ENCODE measurements around the gene INSIG1. TPM values are rescaled to one million over a fixed set of nuclear protein-coding genes. Genes with fewer than 3 reads are reported as not detected.

The INSIG1 gene
- total and polyA plus RNA-seq, 4 donors, result 118 to 219 (median 193) TPM

GRCh38 chr7:155311826-155312537 is 14.3 kb downstream of the INSIG1 start:
- TF ChIP-seq REST (IDR thresholded peaks at IDR 0.05) (no peak), SP1 (IDR thresholded peaks at IDR 0.05) (no peak), EGR1 (IDR thresholded peaks at IDR 0.05; ENCODE audit: low read depth in 2 of 2) (peak in 1 of 2 donors; percentile 18), YY1 (IDR thresholded peaks at IDR 0.05) (no peak), TAF1 (conservative IDR thresholded peaks at IDR 0.05) (no peak), HNF4A (conservative IDR thresholded peaks at IDR 0.05) (no peak), CTCF (IDR thresholded peaks at IDR 0.05; ENCODE audit: low read depth, low read length, missing input control) (no peak), FOXA1 (IDR thresholded peaks at IDR 0.05) (no peak), NR2F2 (IDR thresholded peaks at IDR 0.05) (peak; percentile 29), ZBTB33 (IDR thresholded peaks at IDR 0.05) (no peak), FOXA2 (IDR thresholded peaks at IDR 0.05) (no peak), MAX (IDR thresholded peaks at IDR 0.05) (no peak), HNF4G (IDR thresholded peaks at IDR 0.05) (no peak), ATF3 (IDR thresholded peaks at IDR 0.05) (peak; percentile 44), RAD21 (IDR thresholded peaks at IDR 0.05) (no peak), JUND (IDR thresholded peaks at IDR 0.05) (peak in 1 of 2 donors; percentile 66)
- H3K4me3 ChIP-seq (ENCODE audit: low read depth in 1 of 3, low read length in 3 of 3), result no peak overlapping the region
- H3K4me1 ChIP-seq (ENCODE audit: control insufficient read depth in 4 of 4, insufficient read depth in 4 of 4, low read length in 3 of 4), result no peaks in the 10 kb centered on the region
- no peak overlapping the region for H3K27ac ChIP-seq (ENCODE audit: low read depth in 1 of 2, low read length in 2 of 2)
- no peaks in the 10 kb centered on the region for H3K9me3 ChIP-seq (ENCODE audit: control insufficient read depth in 4 of 4, low read length in 3 of 4)
- 46% methylated on average over 8 of the region's 8 CpGs for WGBS
- no peak overlapping the region for H3K9ac ChIP-seq (ENCODE audit: low read depth in 1 of 2, low read length in 2 of 2)
- H3K27me3 ChIP-seq (ENCODE audit: control insufficient read depth in 4 of 4, insufficient read depth in 4 of 4, low read length in 3 of 4), result no peaks in the 10 kb centered on the region
- peaks cover 7 to 26% (median 21%) of the 10 kb centered on the region in 4 donors for H3K36me3 ChIP-seq (ENCODE audit: control insufficient read depth in 4 of 4, insufficient read depth in 3 of 4, low read depth in 1 of 4, low read length in 3 of 4)
- no peak for DNase-seq (ENCODE audit: low spot score)

All from liver (tissue), 9 donors.